HL-60 (cell line): ENCODE data around the gene CSF1R.

Experiments
- GABPA ChIP-seq: IDR thresholded peaks from 2 replicates; pipeline ENCODE4 v1.6.1; 2012; ENCODE audit warnings: low read depth
- TF ChIP-seq, protein P1 (sequence below): IDR thresholded peaks from one replicate; pipeline ENCODE4 v1.5.1; 2011; ENCODE audit warnings: low read length, control low read depth, inconsistent platforms; ENCODE audit not compliant: insufficient read depth
- TF ChIP-seq, protein P2 (sequence below): IDR thresholded peaks from 2 replicates; pipeline ENCODE4 v1.6.1; 2012; ENCODE audit warnings: low read depth; ENCODE audit not compliant: insufficient replicate concordance

DNA sequence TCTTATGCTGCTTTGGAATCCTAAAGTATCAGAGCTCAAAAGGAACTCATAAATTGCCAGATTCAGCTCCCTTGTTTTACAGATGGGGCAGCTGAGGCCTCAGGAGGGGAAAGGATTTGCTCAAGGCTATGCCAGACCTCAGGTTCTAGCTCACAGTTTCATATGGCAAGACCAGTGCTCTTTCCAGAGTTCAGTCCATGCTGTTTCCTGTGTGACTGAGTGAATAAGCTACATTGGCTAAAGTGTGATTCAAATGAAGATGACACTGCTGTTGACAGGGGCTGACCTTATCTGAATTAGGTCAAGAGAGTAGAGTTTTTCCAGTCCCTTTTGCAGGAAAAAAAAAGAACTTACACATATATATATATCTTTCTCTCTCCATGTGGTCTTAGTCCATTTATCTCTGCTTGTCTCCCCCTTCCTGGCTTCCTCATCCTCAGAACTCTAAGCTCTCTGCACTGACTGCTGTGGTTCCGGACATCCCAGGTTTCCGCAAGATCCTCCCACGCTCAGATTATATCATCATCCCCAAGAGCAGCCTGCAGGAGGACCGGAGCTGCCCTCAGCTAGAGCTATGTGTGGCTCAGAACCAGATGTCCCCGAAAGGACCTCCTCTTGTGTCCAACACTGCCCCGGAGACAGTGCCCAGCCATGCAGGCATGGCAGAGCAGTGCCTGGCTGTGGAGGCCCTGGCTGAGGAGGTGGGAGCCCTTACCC, 76.5 kb downstream of the CSF1R start:
- TF ChIP-seq, protein P1, sequence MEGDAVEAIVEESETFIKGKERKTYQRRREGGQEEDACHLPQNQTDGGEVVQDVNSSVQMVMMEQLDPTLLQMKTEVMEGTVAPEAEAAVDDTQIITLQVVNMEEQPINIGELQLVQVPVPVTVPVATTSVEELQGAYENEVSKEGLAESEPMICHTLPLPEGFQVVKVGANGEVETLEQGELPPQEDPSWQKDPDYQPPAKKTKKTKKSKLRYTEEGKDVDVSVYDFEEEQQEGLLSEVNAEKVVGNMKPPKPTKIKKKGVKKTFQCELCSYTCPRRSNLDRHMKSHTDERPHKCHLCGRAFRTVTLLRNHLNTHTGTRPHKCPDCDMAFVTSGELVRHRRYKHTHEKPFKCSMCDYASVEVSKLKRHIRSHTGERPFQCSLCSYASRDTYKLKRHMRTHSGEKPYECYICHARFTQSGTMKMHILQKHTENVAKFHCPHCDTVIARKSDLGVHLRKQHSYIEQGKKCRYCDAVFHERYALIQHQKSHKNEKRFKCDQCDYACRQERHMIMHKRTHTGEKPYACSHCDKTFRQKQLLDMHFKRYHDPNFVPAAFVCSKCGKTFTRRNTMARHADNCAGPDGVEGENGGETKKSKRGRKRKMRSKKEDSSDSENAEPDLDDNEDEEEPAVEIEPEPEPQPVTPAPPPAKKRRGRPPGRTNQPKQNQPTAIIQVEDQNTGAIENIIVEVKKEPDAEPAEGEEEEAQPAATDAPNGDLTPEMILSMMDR, result no peak
- no peak for TF ChIP-seq GABPA
- TF ChIP-seq, protein P2, sequence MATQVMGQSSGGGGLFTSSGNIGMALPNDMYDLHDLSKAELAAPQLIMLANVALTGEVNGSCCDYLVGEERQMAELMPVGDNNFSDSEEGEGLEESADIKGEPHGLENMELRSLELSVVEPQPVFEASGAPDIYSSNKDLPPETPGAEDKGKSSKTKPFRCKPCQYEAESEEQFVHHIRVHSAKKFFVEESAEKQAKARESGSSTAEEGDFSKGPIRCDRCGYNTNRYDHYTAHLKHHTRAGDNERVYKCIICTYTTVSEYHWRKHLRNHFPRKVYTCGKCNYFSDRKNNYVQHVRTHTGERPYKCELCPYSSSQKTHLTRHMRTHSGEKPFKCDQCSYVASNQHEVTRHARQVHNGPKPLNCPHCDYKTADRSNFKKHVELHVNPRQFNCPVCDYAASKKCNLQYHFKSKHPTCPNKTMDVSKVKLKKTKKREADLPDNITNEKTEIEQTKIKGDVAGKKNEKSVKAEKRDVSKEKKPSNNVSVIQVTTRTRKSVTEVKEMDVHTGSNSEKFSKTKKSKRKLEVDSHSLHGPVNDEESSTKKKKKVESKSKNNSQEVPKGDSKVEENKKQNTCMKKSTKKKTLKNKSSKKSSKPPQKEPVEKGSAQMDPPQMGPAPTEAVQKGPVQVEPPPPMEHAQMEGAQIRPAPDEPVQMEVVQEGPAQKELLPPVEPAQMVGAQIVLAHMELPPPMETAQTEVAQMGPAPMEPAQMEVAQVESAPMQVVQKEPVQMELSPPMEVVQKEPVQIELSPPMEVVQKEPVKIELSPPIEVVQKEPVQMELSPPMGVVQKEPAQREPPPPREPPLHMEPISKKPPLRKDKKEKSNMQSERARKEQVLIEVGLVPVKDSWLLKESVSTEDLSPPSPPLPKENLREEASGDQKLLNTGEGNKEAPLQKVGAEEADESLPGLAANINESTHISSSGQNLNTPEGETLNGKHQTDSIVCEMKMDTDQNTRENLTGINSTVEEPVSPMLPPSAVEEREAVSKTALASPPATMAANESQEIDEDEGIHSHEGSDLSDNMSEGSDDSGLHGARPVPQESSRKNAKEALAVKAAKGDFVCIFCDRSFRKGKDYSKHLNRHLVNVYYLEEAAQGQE, result no peak
